HepG2 (cell line): ENCODE measurements around the gene PEX5L. TPM values are rescaled to one million over a fixed set of nuclear protein-coding genes. Genes with fewer than 3 reads are reported as not detected.

Source experiments
- ATAC-seq: fragments of 200-7000 bp; cut with Tn5 transposase; 3 replicates; pipeline ENCODE4 v1.9.1; 2020; ENCODE audit warnings: mild to moderate bottlenecking, moderate library complexity
- BruUV-seq: library from RNA; stranded (reverse); fragments of 400-500 nt; replicated peaks from 2 replicates; lab custom pipeline; 2021; lab: Mats Ljungman, UMichigan
- CTCF ChIA-PET: fragments of 300-600 bp; formaldehyde crosslinking; extraction: SDS; loops from one replicate; lab custom pipeline; 2021; ENCODE audit warnings: low total read pairs, inconsistent platforms, low intra/inter-chr PET ratio; lab: Yijun Ruan, JAX
- POLR2A ChIA-PET: fragments of 350-600 bp; sonication (Branson Sonifier 250); formaldehyde crosslinking; loops from one replicate; lab custom pipeline; 2020; ENCODE audit warnings: antibody characterized with exemption, inconsistent platforms; lab: Yijun Ruan, JAX
- DNase-seq: peaks from one replicate; pipeline ENCODE4 v3.0.0-alpha.2; 2015; ENCODE audit warnings: low spot score
- FAIRE-seq: peaks from 3 replicates; lab custom pipeline; 2011; peaks lifted over from hg19 to GRCh38; lab: Jason Lieb, UNC
- H2AFZ ChIP-seq: one replicate; pipeline ENCODE4 v1.6.1; 2011; ENCODE audit warnings: low read length, inconsistent platforms
- H3K27ac ChIP-seq: fragments of 300-600 bp; 3 replicates; pipeline ENCODE4 v1.8.0; 2011; ENCODE audit warnings: mixed run types, mild to moderate bottlenecking, mixed read lengths, low read length, inconsistent platforms; ENCODE audit not compliant: insufficient read depth; ENCODE audit errors: extremely low read length
- H3K27me3 ChIP-seq, 2 experiments: fragments of 200-600 bp in 1 of 2; 2 replicates in 1 of 2; 3 replicates in 1 of 2; pipeline versions ENCODE4 v1.6.0 to v1.8.0; 2011; ENCODE audit warnings: low read length in 2 of 2, mild to moderate bottlenecking in 2 of 2, moderate library complexity in 2 of 2, inconsistent platforms in 1 of 2; ENCODE audit not compliant: insufficient read depth in 2 of 2, control insufficient read depth in 1 of 2
- H3K36me3 ChIP-seq, 2 experiments: fragments of 200-600 bp in 1 of 2; replicated peaks in 1 of 2; 2 replicates in 1 of 2; 3 replicates in 1 of 2; pipeline versions ENCODE4 v1.5.1 to v1.8.0; 2011; ENCODE audit warnings: low read length in 2 of 2, inconsistent platforms in 1 of 2; ENCODE audit not compliant: insufficient read depth in 2 of 2, control insufficient read depth in 1 of 2
- H3K4me1 ChIP-seq: 2 replicates; pipeline ENCODE4 v1.5.1; 2012; ENCODE audit warnings: low read length, inconsistent platforms; ENCODE audit not compliant: insufficient read depth
- H3K4me2 ChIP-seq: 2 replicates; pipeline ENCODE4 v1.6.0; 2011; ENCODE audit warnings: low read depth, low read length, inconsistent platforms
- H3K4me3 ChIP-seq, 3 experiments: fragments of 200-600 bp in 1 of 3; sonication (generic), shearing (Covaris generic) in 1 of 3; replicated peaks in 1 of 3; 2 replicates each; pipeline ENCODE4 v1.5.1; 2011 to 2016; ENCODE audit warnings: low read length in 3 of 3, inconsistent platforms in 2 of 3, low read depth in 2 of 3, mild to moderate bottlenecking in 2 of 3, control low read depth in 1 of 3, mixed read lengths in 1 of 3; ENCODE audit not compliant: insufficient read depth in 1 of 3
- H3K79me2 ChIP-seq: one replicate; pipeline ENCODE4 v1.6.1; 2011; ENCODE audit warnings: low read length, inconsistent platforms; ENCODE audit not compliant: insufficient read depth
- H3K9ac ChIP-seq: 2 replicates; pipeline ENCODE4 v1.6.0; 2011; ENCODE audit warnings: mild to moderate bottlenecking, low read depth, low read length, inconsistent platforms; ENCODE audit not compliant: insufficient read depth
- H3K9me3 ChIP-seq: 2 replicates; pipeline ENCODE4 v1.5.1; 2012; ENCODE audit warnings: mild to moderate bottlenecking, low read length
- H4K20me1 ChIP-seq: 2 replicates; pipeline ENCODE4 v1.6.0; 2011; ENCODE audit warnings: inconsistent platforms, mild to moderate bottlenecking, low read length, moderate library complexity; ENCODE audit not compliant: insufficient read depth
- AHR ChIP-seq: IDR thresholded peaks from 2 replicates; pipeline ENCODE4 v1.6.1; 2018; ENCODE audit warnings: missing genetic modification reagents, missing compliant biosample characterization
- BRCA1 ChIP-seq: sonication (generic); formaldehyde crosslinking; IDR thresholded peaks from 2 replicates; pipeline ENCODE4 v1.4.0; 2020; ENCODE audit warnings: missing genetic modification reagents
- CBX1 ChIP-seq: IDR thresholded peaks from one replicate; pipeline ENCODE4 v1.6.1; 2016; ENCODE audit warnings: antibody characterized with exemption, low read depth
- CENPT ChIP-seq: sonication (generic); formaldehyde crosslinking; IDR thresholded peaks from 2 replicates; pipeline ENCODE4 v1.8.0; 2022; ENCODE audit warnings: low read depth, mild to moderate bottlenecking, moderate library complexity, missing genetic modification reagents
- HHEX ChIP-seq: IDR thresholded peaks from 2 replicates; pipeline ENCODE4 v1.6.1; 2016; ENCODE audit warnings: control low read depth
- HNRNPUL1 ChIP-seq: fragments of 200-400 bp; formaldehyde crosslinking; IDR thresholded peaks from 2 replicates; pipeline ENCODE4 v1.6.1; 2017; ENCODE audit warnings: low read depth, mild to moderate bottlenecking, low read length, moderate library complexity
- REPIN1 ChIP-seq: sonication (generic); formaldehyde crosslinking; IDR thresholded peaks from 2 replicates; pipeline ENCODE4 v1.8.0; 2022; ENCODE audit warnings: missing genetic modification reagents, low read depth, mild to moderate bottlenecking, borderline replicate concordance
- SNRNP70 ChIP-seq: fragments of 200-400 bp; formaldehyde crosslinking; IDR thresholded peaks from 2 replicates; pipeline ENCODE4 v1.6.1; 2017; ENCODE audit warnings: mild to moderate bottlenecking, low read depth, low read length, moderate library complexity
- SRY ChIP-seq: sonication (generic); formaldehyde crosslinking; IDR thresholded peaks from 2 replicates; pipeline ENCODE4 v1.8.0; 2022; ENCODE audit warnings: mild to moderate bottlenecking, missing genetic modification reagents
- STAT5B ChIP-seq: sonication (generic); formaldehyde crosslinking; IDR thresholded peaks from 2 replicates; pipeline ENCODE4 v1.4.0; 2020; ENCODE audit warnings: missing genetic modification reagents
- ZBTB3 ChIP-seq: sonication (generic); formaldehyde crosslinking; IDR thresholded peaks from 2 replicates; pipeline ENCODE4 v1.4.0; 2020; ENCODE audit warnings: low read depth, mild to moderate bottlenecking, moderate library complexity, missing genetic modification reagents, borderline replicate concordance
- ZNF460 ChIP-seq: sonication (generic); formaldehyde crosslinking; IDR thresholded peaks from 2 replicates; pipeline ENCODE4 v1.5.1; 2020; ENCODE audit warnings: missing genetic modification reagents, mild to moderate bottlenecking, borderline replicate concordance
- in situ Hi-C: cut with HindIII; loops from 2 replicates; pipeline ENCODE4 v1.10.0; 2017; ENCODE audit warnings: low pct_unique_long_range_greater_than_20kb; ENCODE audit not compliant: extremely low pct_ligation_motif_present
- intact Hi-C: fragments of 100-400 bp; cut with micrococcal nuclease; formaldehyde crosslinking; loops from one replicate; pipeline ENCODE4 v1.10.0; 2022; ENCODE audit not compliant: unreplicated experiment
- polyA plus RNA-seq, 8 experiments: library from polyadenylated mRNA; depleted of rRNA in 3 of 8; stranded (reverse) in 7 of 8; unstranded in 1 of 8; fragments of >200 nt; fragmentation: Illumina TruSeq in 4 of 8; extraction: Trizol in 4 of 8; gene quantifications; 2 replicates each; pipeline versions ENCODE4 v1.2.1 to v1.2.3, GENCODE V29; 2011 to 2016; ENCODE audit warnings: low read depth in 4 of 8, missing spikeins in 1 of 8, mixed read lengths in 1 of 8; ENCODE audit not compliant: insufficient read depth in 1 of 8
- total RNA-seq, 5 experiments: library from RNA; depleted of rRNA; stranded (reverse); fragments of >200 nt; fragmentation: Illumina TruSeq; extraction: Trizol; gene quantifications; 2 replicates each; pipeline ENCODE4 v1.2.3, GENCODE V29; 2016; ENCODE audit warnings: low read depth in 1 of 5
- TF ChIP-seq, protein P1 (sequence below): sonication (generic); formaldehyde crosslinking; IDR thresholded peaks from 2 replicates; pipeline ENCODE4 v1.4.0; 2020; ENCODE audit warnings: missing genetic modification reagents
- TF ChIP-seq, protein P2 (sequence below): sonication (generic); formaldehyde crosslinking; IDR thresholded peaks from 2 replicates; pipeline ENCODE4 v1.5.1; 2020; ENCODE audit warnings: missing genetic modification reagents, mild to moderate bottlenecking, borderline replicate concordance
- TF ChIP-seq, protein P3 (sequence below): sonication (generic); formaldehyde crosslinking; conservative IDR thresholded peaks from 2 replicates; pipeline ENCODE4 v1.4.0; 2020; ENCODE audit warnings: missing genetic modification reagents

The PEX5L gene
- total and polyA plus RNA-seq, 2 of the 13 experiments (the other 11 are each of a cell fraction or from before 2014, with no cell fraction given) = not detected

DNA sequence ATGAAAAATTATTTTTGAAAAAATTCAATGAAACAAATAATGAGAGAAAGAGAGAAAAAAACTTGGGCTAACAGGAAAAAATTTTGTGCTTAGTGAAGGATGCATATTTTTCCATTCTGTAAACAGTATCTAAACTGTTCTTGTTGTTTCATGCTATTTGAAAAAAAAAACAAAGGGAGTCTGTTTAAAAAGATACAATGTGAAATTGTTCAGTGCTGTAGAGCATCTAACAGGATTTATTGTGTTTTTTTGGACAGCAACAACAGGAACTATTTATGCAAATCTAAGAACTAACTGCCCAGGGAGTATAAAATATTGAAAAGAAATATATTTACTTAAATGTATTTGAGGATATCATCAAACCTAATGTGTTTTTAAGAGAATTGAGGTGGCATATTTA is 55.1 kb downstream of the PEX5L start:
- Histone ChIP-seq H2AFZ (no peak overlapping the region), H3K27ac (no peak overlapping the region), H3K9me3 (no peaks in the 10 kb centered on the region), H3K79me2 (no peaks in the 10 kb centered on the region), H4K20me1 (no peaks in the 10 kb centered on the region), H3K27me3 (no peaks in the 10 kb centered on the region), H3K4me1 (no peaks in the 10 kb centered on the region), H3K36me3 (no peaks in the 10 kb centered on the region), H3K4me3 (no peak overlapping the region), H3K4me2 (no peak overlapping the region), H3K9ac (no peak overlapping the region)
- FAIRE-seq (no peak), DNase-seq (no peak), ATAC-seq (no peak)
- intact Hi-C loops = no loop called here
- POLR2A ChIA-PET = no interaction called here
- in situ Hi-C loops = no loop called here
- CTCF ChIA-PET = no interaction called here
- no TSS peak for BruUV-seq
- TF ChIP-seq, protein P1, sequence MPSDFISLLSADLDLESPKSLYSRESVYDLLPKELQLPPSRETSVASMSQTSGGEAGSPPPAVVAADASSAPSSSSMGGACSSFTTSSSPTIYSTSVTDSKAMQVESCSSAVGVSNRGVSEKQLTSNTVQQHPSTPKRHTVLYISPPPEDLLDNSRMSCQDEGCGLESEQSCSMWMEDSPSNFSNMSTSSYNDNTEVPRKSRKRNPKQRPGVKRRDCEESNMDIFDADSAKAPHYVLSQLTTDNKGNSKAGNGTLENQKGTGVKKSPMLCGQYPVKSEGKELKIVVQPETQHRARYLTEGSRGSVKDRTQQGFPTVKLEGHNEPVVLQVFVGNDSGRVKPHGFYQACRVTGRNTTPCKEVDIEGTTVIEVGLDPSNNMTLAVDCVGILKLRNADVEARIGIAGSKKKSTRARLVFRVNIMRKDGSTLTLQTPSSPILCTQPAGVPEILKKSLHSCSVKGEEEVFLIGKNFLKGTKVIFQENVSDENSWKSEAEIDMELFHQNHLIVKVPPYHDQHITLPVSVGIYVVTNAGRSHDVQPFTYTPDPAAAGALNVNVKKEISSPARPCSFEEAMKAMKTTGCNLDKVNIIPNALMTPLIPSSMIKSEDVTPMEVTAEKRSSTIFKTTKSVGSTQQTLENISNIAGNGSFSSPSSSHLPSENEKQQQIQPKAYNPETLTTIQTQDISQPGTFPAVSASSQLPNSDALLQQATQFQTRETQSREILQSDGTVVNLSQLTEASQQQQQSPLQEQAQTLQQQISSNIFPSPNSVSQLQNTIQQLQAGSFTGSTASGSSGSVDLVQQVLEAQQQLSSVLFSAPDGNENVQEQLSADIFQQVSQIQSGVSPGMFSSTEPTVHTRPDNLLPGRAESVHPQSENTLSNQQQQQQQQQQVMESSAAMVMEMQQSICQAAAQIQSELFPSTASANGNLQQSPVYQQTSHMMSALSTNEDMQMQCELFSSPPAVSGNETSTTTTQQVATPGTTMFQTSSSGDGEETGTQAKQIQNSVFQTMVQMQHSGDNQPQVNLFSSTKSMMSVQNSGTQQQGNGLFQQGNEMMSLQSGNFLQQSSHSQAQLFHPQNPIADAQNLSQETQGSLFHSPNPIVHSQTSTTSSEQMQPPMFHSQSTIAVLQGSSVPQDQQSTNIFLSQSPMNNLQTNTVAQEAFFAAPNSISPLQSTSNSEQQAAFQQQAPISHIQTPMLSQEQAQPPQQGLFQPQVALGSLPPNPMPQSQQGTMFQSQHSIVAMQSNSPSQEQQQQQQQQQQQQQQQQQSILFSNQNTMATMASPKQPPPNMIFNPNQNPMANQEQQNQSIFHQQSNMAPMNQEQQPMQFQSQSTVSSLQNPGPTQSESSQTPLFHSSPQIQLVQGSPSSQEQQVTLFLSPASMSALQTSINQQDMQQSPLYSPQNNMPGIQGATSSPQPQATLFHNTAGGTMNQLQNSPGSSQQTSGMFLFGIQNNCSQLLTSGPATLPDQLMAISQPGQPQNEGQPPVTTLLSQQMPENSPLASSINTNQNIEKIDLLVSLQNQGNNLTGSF (CRISPR knock-in tag) = no peak
- TF ChIP-seq REPIN1 (CRISPR knock-in tag) (no peak), HHEX (CRISPR knock-in tag) (no peak), SNRNP70 (no peak), CBX1 (no peak), BRCA1 (no peak), AHR (no peak), ZNF460 (CRISPR knock-in tag) (no peak), STAT5B (CRISPR knock-in tag) (no peak), ZBTB3 (CRISPR knock-in tag) (no peak), CENPT (CRISPR knock-in tag) (no peak), SRY (CRISPR knock-in tag) (no peak), HNRNPUL1 (no peak)
- TF ChIP-seq, protein P2, sequence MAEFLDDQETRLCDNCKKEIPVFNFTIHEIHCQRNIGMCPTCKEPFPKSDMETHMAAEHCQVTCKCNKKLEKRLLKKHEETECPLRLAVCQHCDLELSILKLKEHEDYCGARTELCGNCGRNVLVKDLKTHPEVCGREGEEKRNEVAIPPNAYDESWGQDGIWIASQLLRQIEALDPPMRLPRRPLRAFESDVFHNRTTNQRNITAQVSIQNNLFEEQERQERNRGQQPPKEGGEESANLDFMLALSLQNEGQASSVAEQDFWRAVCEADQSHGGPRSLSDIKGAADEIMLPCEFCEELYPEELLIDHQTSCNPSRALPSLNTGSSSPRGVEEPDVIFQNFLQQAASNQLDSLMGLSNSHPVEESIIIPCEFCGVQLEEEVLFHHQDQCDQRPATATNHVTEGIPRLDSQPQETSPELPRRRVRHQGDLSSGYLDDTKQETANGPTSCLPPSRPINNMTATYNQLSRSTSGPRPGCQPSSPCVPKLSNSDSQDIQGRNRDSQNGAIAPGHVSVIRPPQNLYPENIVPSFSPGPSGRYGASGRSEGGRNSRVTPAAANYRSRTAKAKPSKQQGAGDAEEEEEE (CRISPR knock-in tag) = no peak
- TF ChIP-seq, protein P3, sequence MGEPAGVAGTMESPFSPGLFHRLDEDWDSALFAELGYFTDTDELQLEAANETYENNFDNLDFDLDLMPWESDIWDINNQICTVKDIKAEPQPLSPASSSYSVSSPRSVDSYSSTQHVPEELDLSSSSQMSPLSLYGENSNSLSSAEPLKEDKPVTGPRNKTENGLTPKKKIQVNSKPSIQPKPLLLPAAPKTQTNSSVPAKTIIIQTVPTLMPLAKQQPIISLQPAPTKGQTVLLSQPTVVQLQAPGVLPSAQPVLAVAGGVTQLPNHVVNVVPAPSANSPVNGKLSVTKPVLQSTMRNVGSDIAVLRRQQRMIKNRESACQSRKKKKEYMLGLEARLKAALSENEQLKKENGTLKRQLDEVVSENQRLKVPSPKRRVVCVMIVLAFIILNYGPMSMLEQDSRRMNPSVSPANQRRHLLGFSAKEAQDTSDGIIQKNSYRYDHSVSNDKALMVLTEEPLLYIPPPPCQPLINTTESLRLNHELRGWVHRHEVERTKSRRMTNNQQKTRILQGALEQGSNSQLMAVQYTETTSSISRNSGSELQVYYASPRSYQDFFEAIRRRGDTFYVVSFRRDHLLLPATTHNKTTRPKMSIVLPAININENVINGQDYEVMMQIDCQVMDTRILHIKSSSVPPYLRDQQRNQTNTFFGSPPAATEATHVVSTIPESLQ (CRISPR knock-in tag) = no peak
